GM12878 (cell line): ENCODE results near the gene RRAS. TPM values are rescaled to one million over a fixed set of nuclear protein-coding genes. Genes with fewer than 3 reads are reported as not detected.

Source experiments
- ATAC-seq: fragments of 200-7000 bp; cut with Tn5 transposase; 3 replicates; pipeline ENCODE4 v1.9.1; 2020; ENCODE audit warnings: mild to moderate bottlenecking, moderate library complexity
- BruUV-seq: library from RNA; stranded (reverse); fragments of 400-500 nt; replicated peaks from 2 replicates; lab custom pipeline; 2021; lab: Mats Ljungman, UMichigan
- CTCF ChIA-PET: fragments of 300-600 bp; sonication (Branson Sonifier 250); formaldehyde crosslinking; extraction: SDS; loops from one replicate; lab custom pipeline; 2021; ENCODE audit warnings: inconsistent platforms; lab: Yijun Ruan, JAX
- POLR2A ChIA-PET: fragments of 350-600 bp; formaldehyde crosslinking; extraction: SDS; loops from one replicate; lab custom pipeline; 2021; ENCODE audit warnings: inconsistent platforms; lab: Charles Lee
- RAD21 ChIA-PET: fragments of 300-600 bp; sonication (Branson Sonifier 250); formaldehyde crosslinking; loops from one replicate; lab custom pipeline; 2023; ENCODE audit warnings: antibody characterized with exemption; ENCODE audit not compliant: unreplicated experiment; lab: Charles Lee
- SMC1A ChIA-PET: fragments of 300-600 bp; sonication (Branson Sonifier 250); formaldehyde crosslinking; loops from one replicate; lab custom pipeline; 2023; ENCODE audit not compliant: unreplicated experiment, uncharacterized antibody; lab: Charles Lee
- DNase-seq: peaks from one replicate; pipeline ENCODE4 v3.0.0-alpha.2; 2011; ENCODE audit warnings: low read depth, low spot score
- FAIRE-seq: peaks from 3 replicates; lab custom pipeline; 2011; peaks lifted over from hg19 to GRCh38; lab: Jason Lieb, UNC
- H2AFZ ChIP-seq: 2 replicates; pipeline ENCODE4 v1.6.0; 2011; ENCODE audit warnings: low read depth, low read length, control low read depth; ENCODE audit not compliant: control insufficient read depth
- H3K27ac ChIP-seq: 2 replicates; pipeline ENCODE4 v1.5.1; 2011; ENCODE audit warnings: control low read depth; ENCODE audit not compliant: control insufficient read depth, insufficient read depth
- H3K27me3 ChIP-seq, 2 experiments: replicated peaks in 1 of 2; 2 replicates each; pipeline versions ENCODE4 v1.6.0 to v1.6.1; 2011; ENCODE audit warnings: low read length in 1 of 2; ENCODE audit not compliant: control insufficient read depth in 2 of 2, insufficient read depth in 2 of 2
- H3K36me3 ChIP-seq, 2 experiments: 2 replicates each; pipeline ENCODE4 v1.5.1; 2011; ENCODE audit warnings: low read length in 1 of 2; ENCODE audit not compliant: control insufficient read depth in 2 of 2, insufficient read depth in 2 of 2
- H3K4me1 ChIP-seq: 2 replicates; pipeline ENCODE4 v1.6.1; 2011; ENCODE audit warnings: mild to moderate bottlenecking, low read length, moderate library complexity, mixed read lengths; ENCODE audit not compliant: control insufficient read depth, insufficient read depth
- H3K4me2 ChIP-seq: 2 replicates; pipeline ENCODE4 v1.6.0; 2011; ENCODE audit warnings: control low read depth; ENCODE audit not compliant: control insufficient read depth, insufficient read depth
- H3K4me3 ChIP-seq: fragments of 200-600 bp; sonication (generic); 2 replicates; pipeline ENCODE4 v1.5.1; 2016
- H3K79me2 ChIP-seq: 2 replicates; pipeline ENCODE4 v1.6.0; 2011; ENCODE audit warnings: low read length; ENCODE audit not compliant: control insufficient read depth, insufficient read depth
- H3K9ac ChIP-seq: 2 replicates; pipeline ENCODE4 v1.8.0; 2011; ENCODE audit warnings: low read length, control low read depth, mixed read lengths; ENCODE audit not compliant: control insufficient read depth, insufficient read depth
- H3K9me3 ChIP-seq: replicated peaks from 3 replicates; pipeline ENCODE4 v1.5.1; 2011; ENCODE audit warnings: mild to moderate bottlenecking, low read length; ENCODE audit not compliant: control insufficient read depth, insufficient read depth
- H4K20me1 ChIP-seq: 2 replicates; pipeline ENCODE4 v1.6.0; 2011; ENCODE audit not compliant: control insufficient read depth, insufficient read depth
- GABPA ChIP-seq: IDR thresholded peaks from 2 replicates; pipeline ENCODE4 v1.6.1; 2014; ENCODE audit warnings: antibody characterized with exemption, low read depth, mild to moderate bottlenecking, inconsistent platforms
- KAT2A ChIP-seq: conservative IDR thresholded peaks from 2 replicates; pipeline ENCODE4 v1.6.1; 2011; ENCODE audit warnings: low read depth, low read length; ENCODE audit not compliant: control insufficient read depth
- NFYB ChIP-seq: IDR thresholded peaks from 2 replicates; pipeline ENCODE4 v1.6.1; 2011; ENCODE audit warnings: low read depth, mild to moderate bottlenecking, low read length, improper control_type of control experiment, moderate library complexity; ENCODE audit not compliant: insufficient read depth
- NR2F1 ChIP-seq: fragments of 450-650 bp; conservative IDR thresholded peaks from 2 replicates; pipeline ENCODE4 v1.6.1; 2017; ENCODE audit warnings: mild to moderate bottlenecking
- SMARCA5 ChIP-seq: fragments of 450-650 bp; IDR thresholded peaks from 2 replicates; pipeline ENCODE4 v1.6.1; 2017; ENCODE audit warnings: mild to moderate bottlenecking
- STAT3 ChIP-seq: IDR thresholded peaks from 2 replicates; pipeline ENCODE4 v1.6.1; 2011; ENCODE audit warnings: low read depth, low read length, improper control_type of control experiment
- TCF3 ChIP-seq: IDR thresholded peaks from 2 replicates; pipeline ENCODE4 v1.6.1; 2012; ENCODE audit warnings: low read depth, mild to moderate bottlenecking, low read length, borderline replicate concordance; ENCODE audit not compliant: insufficient read depth
- WGBS: methylation state at CpG from one replicate; pipeline ENCODE4 v1.1.6; 2016; ENCODE audit warnings: low lambda C conversion rate; ENCODE audit not compliant: insufficient replicate concordance, insufficient coverage; ENCODE audit errors: missing lambda C conversion rate; 5-methylcytosine and 5-hydroxymethylcytosine counted together
- in situ Hi-C: fragments of 300-500 bp; cut with MboI; formaldehyde crosslinking; loops from 9 replicates; pipeline ENCODE4 v1.14.3; 2018; ENCODE audit warnings: mixed read lengths
- intact Hi-C: fragments of 100-400 bp; cut with micrococcal nuclease; formaldehyde crosslinking; loops from one replicate; pipeline ENCODE4 v1.14.2; 2022; ENCODE audit not compliant: unreplicated experiment
- polyA plus RNA-seq, 11 experiments: library from polyadenylated mRNA; depleted of rRNA in 4 of 11; unstranded in 6 of 11; stranded (reverse) in 5 of 11; fragments of >200 nt; fragmentation: Nextera tagmentation in 4 of 11; fragmentation: Illumina TruSeq in 1 of 11; extraction: Ambion mirVana in 4 of 11; extraction: Trizol in 1 of 11; gene quantifications; 1 replicate in 1 of 11; 2 replicates in 10 of 11; pipeline versions ENCODE4 v1.2.1 to v1.2.3, GENCODE V29; 2011 to 2016; ENCODE audit warnings: inconsistent platforms in 2 of 11, missing spikeins in 2 of 11, low read depth in 1 of 11
- total RNA-seq, 4 experiments: library from RNA; depleted of rRNA in 3 of 4; stranded (reverse); fragments of >200 nt in 3 of 4; fragmentation: Illumina TruSeq in 1 of 4; extraction: Trizol in 1 of 4; gene quantifications; 2 replicates each; pipeline versions ENCODE4 v1.2.1 to v1.2.3, GENCODE V29; 2013 to 2021
- TF ChIP-seq, protein P1 (sequence below): IDR thresholded peaks from 2 replicates; pipeline ENCODE4 v1.6.1; 2011; ENCODE audit warnings: borderline replicate concordance, low read depth, mild to moderate bottlenecking, moderate library complexity, mixed read lengths, low read length; ENCODE audit not compliant: insufficient read depth; ENCODE audit errors: extremely low read length
- TF ChIP-seq, protein P2 (sequence below): IDR thresholded peaks from 2 replicates; pipeline ENCODE4 v1.6.1; 2012; ENCODE audit warnings: mild to moderate bottlenecking, low read depth, low read length
- TF ChIP-seq, protein P3 (sequence below): fragments of 150-350 bp; IDR thresholded peaks from 2 replicates; pipeline ENCODE4 v1.6.1; 2016; ENCODE audit warnings: low read depth, low read length

The RRAS gene
- total and polyA plus RNA-seq, 10 of the 15 experiments (the other 5 are each of a cell fraction or from before 2014, with no cell fraction given): 0.24 to 5.8 (median 1.8) TPM

DNA sequence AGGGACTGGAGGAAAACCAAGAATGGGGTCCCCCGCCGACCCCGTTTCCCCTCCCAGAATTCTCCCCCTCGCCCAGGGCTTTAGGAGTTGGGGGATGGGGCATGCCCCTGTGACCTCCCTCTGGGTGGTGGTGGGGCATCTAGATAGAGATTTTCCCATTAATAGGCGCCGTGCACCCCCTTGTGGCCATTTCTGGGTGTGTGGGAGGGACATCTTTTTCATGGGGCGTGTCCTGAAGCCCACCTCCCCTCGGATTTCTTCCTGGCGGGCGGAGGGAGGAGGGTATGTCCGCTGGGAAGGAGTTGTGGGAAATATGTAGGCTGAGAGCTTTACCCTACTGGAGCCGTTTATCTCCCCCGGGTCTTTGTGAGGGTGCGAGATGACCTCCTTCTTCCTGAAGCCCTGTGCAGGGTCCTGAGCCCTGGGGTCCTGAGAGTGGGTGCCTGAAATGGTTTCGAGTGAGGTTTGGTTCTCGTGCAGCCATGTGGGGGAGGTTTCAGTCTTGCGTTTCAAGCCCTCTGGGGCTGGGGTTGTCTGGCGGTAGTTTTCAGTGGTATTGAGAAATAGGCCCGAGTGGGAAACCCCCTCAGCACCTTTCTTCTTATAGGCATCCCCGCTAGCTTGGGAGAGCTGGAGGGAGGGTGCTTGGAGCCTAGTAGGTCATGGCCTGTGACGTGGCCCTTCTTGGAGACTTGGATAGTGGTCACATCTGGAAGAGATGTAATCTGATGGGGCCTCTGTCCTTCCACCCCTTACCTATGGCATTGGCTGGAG is 38.1 kb upstream of the RRAS start (continued):
- no peak for TF ChIP-seq KAT2A

DNA sequence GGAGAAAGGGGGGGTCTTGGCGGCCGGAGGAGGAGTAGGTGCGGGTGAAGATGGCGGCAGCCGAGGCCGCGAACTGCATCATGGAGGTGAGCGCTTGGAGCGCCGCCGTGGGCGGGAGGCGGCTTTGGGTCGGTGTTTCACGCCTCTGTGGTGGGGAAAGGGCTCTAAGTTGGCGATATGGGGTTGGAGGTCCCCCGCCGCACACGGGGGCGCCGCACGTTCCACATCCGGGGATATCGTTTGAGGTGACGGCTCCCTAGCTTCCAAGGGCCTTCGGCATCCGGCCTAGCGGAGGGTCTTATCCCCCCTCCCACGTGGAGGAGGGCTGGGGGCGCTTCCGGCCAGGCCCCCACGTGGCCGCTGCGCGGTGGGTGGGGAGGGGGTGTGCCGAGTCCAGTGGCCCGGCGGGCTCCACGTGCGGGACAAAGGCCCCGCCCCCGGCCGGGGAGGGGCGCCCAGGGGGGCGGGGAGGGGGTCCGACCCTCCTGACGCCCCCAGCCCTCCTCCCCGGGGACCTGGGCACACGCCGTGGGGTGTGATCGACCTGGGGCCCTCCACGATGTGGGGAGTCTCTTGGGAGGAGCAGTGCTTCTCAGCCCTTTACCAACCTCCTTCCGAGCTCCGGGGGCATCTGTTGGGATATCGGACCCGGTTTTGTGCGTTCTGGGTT is 37.4 kb upstream of the RRAS start, which contains the start of gene PRMT1:
Gene PRMT1 (plus strand): TSS at position 41 of the 670 bp plus-strand sequence. CDS start 10 bp downstream, at position 51.
- H3K27ac ChIP-seq: peak within 1 kb of the TSS; percentile 99
- peaks cover 6 to 9% of the 10 kb centered on the region in 2 experiments for H3K36me3 ChIP-seq
- no TSS peak for BruUV-seq
- peaks cover 47% of the 10 kb centered on the region for H3K79me2 ChIP-seq
- DNase-seq (no peak), FAIRE-seq (no peak), ATAC-seq (peak; percentile 17)
- H3K4me2 ChIP-seq: peak within 1 kb of the TSS; percentile 84
- WGBS: 2% methylated on average over 43 of the region's 57 CpGs
- ChIA-PET RAD21 (interaction anchor here (0.5 to 8.6 kb wide), 12 partner anchors 12 to 234 kb away, joined by 3 to 131 read pairs (median 6); partner anchors contain the start of genes AP2A1, BCL2L12, IRF3 and NOSIP), CTCF (interaction anchor here (0.7 to 10.5 kb wide), 5 partner anchors 11 to 130 kb away, joined by 3 to 130 read pairs (median 80); partner anchors contain the start of genes BCL2L12, IRF3, RRAS and SCAF1), POLR2A (interaction anchor here (0.6 to 11.2 kb wide), 13 partner anchors 11 to 207 kb away, joined by 3 to 200 read pairs (median 8); partner anchors contain the start of genes AP2A1, BCL2L12, IRF3 and NOSIP), SMC1A (interaction anchor here (1.4 to 2.7 kb wide), 5 partner anchors 37 to 192 kb away, joined by 3 to 11 read pairs (median 7); partner anchors contain the start of genes NOSIP, PRRG2 and RRAS)
- H3K9ac ChIP-seq: peak within 1 kb of the TSS; percentile 98
- H3K4me3 ChIP-seq: peak within 1 kb of the TSS; percentile 100
- intact Hi-C loops (loop anchor here (2.0 to 5.0 kb wide), 3 partner anchors 85 to 190 kb away; partner anchors contain the start of genes PNKP and RPS11), in situ Hi-C loops (no loop called here)
- H3K4me1 ChIP-seq: peaks cover 33% of the 10 kb centered on the region
- no peaks in the 10 kb centered on the region for H3K27me3 ChIP-seq
- peak within 1 kb of the TSS; percentile 95 for H2AFZ ChIP-seq
- H3K9me3 ChIP-seq: no peaks in the 10 kb centered on the region
- peaks cover 16% of the 10 kb centered on the region for H4K20me1 ChIP-seq
- TF ChIP-seq, protein P1, sequence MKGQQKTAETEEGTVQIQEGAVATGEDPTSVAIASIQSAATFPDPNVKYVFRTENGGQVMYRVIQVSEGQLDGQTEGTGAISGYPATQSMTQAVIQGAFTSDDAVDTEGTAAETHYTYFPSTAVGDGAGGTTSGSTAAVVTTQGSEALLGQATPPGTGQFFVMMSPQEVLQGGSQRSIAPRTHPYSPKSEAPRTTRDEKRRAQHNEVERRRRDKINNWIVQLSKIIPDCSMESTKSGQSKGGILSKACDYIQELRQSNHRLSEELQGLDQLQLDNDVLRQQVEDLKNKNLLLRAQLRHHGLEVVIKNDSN: peak; percentile 77
- TF ChIP-seq, protein P2, sequence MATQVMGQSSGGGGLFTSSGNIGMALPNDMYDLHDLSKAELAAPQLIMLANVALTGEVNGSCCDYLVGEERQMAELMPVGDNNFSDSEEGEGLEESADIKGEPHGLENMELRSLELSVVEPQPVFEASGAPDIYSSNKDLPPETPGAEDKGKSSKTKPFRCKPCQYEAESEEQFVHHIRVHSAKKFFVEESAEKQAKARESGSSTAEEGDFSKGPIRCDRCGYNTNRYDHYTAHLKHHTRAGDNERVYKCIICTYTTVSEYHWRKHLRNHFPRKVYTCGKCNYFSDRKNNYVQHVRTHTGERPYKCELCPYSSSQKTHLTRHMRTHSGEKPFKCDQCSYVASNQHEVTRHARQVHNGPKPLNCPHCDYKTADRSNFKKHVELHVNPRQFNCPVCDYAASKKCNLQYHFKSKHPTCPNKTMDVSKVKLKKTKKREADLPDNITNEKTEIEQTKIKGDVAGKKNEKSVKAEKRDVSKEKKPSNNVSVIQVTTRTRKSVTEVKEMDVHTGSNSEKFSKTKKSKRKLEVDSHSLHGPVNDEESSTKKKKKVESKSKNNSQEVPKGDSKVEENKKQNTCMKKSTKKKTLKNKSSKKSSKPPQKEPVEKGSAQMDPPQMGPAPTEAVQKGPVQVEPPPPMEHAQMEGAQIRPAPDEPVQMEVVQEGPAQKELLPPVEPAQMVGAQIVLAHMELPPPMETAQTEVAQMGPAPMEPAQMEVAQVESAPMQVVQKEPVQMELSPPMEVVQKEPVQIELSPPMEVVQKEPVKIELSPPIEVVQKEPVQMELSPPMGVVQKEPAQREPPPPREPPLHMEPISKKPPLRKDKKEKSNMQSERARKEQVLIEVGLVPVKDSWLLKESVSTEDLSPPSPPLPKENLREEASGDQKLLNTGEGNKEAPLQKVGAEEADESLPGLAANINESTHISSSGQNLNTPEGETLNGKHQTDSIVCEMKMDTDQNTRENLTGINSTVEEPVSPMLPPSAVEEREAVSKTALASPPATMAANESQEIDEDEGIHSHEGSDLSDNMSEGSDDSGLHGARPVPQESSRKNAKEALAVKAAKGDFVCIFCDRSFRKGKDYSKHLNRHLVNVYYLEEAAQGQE: no peak
- TF ChIP-seq NFYB (no peak), NR2F1 (no peak; the same call in 1 of the 2 replicates), SMARCA5 (peak; percentile 95), GABPA (no peak), STAT3 (no peak), TCF3 (0 out of 2 replicates have a peak, but pooled peaks have one; percentile 14)
- TF ChIP-seq, protein P3, sequence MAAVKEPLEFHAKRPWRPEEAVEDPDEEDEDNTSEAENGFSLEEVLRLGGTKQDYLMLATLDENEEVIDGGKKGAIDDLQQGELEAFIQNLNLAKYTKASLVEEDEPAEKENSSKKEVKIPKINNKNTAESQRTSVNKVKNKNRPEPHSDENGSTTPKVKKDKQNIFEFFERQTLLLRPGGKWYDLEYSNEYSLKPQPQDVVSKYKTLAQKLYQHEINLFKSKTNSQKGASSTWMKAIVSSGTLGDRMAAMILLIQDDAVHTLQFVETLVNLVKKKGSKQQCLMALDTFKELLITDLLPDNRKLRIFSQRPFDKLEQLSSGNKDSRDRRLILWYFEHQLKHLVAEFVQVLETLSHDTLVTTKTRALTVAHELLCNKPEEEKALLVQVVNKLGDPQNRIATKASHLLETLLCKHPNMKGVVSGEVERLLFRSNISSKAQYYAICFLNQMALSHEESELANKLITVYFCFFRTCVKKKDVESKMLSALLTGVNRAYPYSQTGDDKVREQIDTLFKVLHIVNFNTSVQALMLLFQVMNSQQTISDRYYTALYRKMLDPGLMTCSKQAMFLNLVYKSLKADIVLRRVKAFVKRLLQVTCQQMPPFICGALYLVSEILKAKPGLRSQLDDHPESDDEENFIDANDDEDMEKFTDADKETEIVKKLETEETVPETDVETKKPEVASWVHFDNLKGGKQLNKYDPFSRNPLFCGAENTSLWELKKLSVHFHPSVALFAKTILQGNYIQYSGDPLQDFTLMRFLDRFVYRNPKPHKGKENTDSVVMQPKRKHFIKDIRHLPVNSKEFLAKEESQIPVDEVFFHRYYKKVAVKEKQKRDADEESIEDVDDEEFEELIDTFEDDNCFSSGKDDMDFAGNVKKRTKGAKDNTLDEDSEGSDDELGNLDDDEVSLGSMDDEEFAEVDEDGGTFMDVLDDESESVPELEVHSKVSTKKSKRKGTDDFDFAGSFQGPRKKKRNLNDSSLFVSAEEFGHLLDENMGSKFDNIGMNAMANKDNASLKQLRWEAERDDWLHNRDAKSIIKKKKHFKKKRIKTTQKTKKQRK: no peak
